GM10266 (cell line): ENCODE measurements around the gene CCDC181.
A peak's percentile ranks its signal among the peaks of the same experiment; 100 is the strongest.

Experiments used
- DNase-seq: peaks from one replicate; pipeline ENCODE4 v3.0.0; 2012; ENCODE audit errors: extremely low spot score
- TF ChIP-seq, protein P1 (sequence below): IDR thresholded peaks from 2 replicates; pipeline ENCODE4 v1.5.1; 2012; ENCODE audit warnings: mild to moderate bottlenecking, low read depth; ENCODE audit not compliant: control insufficient read depth, insufficient read depth; ENCODE audit errors: missing control alignments

Gene CCDC181

DNA sequence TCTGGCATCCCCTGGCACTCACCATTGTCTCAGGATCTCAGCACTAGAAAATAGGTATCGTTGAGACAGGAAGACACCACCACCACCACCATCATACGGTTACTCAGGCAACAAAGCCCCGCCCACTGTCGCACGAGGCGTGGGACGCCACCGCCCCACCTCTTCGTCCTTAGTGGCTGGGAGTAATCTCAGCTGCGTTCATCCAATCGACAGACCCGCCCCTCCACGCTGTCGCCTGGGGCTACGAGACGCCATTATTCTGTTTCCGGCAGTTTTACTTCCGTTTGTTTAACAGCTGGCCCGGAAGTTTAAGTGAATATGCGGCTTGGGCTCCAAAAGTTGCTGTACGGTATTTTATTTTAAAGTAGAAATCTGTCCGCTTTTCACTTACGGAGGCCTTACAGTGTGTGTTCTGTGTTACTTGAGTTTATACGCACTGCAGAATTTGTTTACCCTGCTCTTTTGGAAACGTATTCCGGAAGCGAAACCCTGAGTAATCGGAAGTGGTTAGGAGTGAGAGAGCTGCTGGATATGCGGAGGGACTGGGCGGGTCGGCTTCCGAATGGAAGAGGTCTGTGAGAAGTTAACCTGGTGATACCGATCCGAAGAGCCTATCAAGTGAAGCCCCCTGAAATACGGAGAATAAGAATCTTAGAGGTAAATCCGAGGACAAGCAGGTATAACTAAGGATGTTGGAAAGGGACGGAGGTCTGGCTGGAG lies 59.4 kb downstream of the CCDC181 start, which contains the start of the genes BLZF1 and NME7:
Gene BLZF1, plus strand, starts transcription at position 510 of the 720 bp plus-strand sequence. CDS start 1,328 bp downstream, outside the sequence.
Gene NME7, minus strand, starts transcription at position 112 of the 720 bp plus-strand sequence. Its CDS starts 87 bp downstream, at position 25.
- peak; percentile 87 for DNase-seq
- TF ChIP-seq, protein P1, sequence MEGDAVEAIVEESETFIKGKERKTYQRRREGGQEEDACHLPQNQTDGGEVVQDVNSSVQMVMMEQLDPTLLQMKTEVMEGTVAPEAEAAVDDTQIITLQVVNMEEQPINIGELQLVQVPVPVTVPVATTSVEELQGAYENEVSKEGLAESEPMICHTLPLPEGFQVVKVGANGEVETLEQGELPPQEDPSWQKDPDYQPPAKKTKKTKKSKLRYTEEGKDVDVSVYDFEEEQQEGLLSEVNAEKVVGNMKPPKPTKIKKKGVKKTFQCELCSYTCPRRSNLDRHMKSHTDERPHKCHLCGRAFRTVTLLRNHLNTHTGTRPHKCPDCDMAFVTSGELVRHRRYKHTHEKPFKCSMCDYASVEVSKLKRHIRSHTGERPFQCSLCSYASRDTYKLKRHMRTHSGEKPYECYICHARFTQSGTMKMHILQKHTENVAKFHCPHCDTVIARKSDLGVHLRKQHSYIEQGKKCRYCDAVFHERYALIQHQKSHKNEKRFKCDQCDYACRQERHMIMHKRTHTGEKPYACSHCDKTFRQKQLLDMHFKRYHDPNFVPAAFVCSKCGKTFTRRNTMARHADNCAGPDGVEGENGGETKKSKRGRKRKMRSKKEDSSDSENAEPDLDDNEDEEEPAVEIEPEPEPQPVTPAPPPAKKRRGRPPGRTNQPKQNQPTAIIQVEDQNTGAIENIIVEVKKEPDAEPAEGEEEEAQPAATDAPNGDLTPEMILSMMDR = no peak

DNA sequence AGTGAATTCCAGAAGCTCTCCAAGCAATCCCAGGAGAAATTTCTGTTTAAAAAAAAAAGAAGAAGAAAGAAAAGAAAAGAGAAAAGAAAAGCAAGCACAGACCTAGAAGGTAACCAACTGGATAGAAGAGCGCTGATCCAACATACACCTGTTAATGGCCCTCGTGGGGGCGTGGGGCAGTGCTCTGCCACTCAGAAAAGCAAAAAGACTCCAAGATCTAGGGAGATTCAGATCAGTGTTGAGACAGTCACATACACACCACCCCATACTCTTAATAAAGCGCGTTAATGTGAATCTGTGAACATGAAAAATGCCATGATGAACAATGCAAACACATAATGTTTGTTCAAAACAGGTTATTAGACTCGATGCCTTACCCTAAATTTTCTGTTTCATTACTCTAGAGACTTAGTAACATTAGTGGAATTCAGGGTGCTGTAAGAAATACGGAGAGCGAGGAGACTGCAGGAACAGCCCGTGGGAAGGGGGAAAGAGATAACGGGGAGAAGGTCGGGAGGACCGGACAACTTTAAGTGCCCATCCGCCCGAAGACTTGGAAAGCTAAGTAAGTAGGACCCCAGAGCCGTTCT lies 60.1 kb downstream of the CCDC181 start:
- TF ChIP-seq, protein P1 = no peak
- DNase-seq = no peak

DNA sequence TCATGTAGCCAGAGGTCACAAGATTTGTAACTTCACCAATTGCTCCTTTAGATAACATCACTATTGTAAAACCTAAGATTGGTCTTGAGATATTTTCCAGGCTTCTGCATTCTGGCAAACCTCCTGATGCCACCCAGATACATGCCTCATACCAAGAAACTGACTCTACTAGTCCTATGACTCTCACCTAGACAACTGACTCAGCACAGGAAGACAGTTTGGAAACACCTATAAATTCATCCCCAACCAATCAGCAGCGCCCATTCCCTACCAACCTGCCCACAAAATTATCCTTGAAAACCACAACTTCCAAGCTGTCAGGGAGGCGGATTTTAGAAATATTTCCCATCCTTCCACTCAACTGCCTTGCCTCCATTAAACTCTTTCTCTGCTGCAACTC lies 62.3 kb downstream of the CCDC181 start:
- no peak for DNase-seq
- TF ChIP-seq, protein P1 = no peak

DNA sequence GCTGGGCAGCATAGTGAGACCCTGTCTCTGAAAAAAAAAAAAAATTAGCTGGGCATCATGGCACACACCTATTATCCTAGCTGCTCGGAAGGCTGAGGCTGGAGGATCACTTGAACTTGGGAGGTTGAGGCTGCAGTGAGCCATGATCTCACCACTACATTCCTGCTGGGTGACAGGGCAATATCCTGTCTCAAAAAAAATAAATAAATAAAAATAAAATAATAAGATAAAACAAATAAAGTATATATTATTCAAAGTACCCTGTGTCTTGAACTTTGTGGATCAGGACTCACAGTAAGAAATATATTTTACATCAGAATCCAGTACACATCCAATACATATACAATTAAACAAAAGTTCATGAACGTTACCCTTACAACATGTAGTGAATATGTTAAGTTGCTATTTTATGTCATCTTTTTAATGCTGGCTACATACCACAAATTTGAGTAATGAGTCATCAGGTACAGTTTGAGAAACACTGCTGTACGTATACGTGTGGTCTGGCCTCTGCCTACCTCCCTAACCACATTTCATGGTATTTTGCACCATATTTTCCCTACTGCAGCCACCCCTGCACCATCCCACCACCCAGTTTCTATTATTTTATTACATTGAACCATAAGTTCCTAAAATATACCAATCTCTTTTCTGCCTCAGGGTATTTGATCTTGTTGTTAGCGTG lies 64.1 kb downstream of the CCDC181 start:
- TF ChIP-seq, protein P1 = no peak
- peak; percentile 25 for DNase-seq

DNA sequence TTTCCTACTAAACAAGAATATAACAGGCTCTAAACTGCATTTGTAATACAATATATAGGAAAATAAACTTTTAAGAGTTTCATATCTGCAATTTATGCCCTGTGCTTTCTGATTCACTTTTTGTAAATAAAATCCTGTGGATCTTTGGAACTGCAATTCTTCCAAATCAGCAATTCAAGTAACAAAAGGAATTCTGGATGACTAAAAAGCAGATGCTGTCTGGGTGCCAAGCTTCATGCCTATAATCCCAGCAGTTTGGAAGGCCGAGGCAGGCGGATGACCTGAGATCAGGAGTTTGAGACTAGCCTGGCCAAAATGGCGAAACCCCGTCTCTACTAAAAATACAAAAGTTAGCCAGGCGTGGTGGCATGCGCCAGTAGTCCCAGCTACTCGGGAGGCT lies 66.0 kb downstream of the CCDC181 start:
- DNase-seq = no peak
- TF ChIP-seq, protein P1 = no peak

DNA sequence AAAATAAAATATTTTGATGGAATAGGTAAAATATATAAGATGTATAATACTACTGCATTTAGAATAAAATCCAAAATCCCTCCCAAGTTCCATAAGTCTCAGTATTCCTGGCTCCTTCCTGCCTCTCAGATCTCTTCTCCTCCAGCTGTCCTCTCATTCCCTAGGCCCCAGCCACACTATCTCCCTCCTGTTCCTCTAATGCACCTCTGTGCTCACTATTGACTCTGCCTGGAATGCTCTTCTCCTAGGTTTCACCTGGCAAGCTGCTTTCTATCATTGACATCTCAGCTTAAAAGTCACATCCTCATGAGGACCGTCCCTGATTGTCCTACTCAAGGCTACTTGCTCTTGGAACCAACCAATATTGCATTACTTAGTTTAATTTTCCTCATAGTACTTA lies 66.9 kb downstream of the CCDC181 start:
- TF ChIP-seq, protein P1 = no peak
- DNase-seq = no peak
